ENCODE measurements around the gene STK11IP. TPM values are rescaled to one million over a fixed set of nuclear protein-coding genes. Genes with fewer than 3 reads are reported as not detected.

Gene STK11IP

GRCh38 chr2:219661197-219661954, 63.7 kb downstream of the STK11IP start:
- H3K27me3 ChIP-seq (ENCODE audit: control insufficient read depth, insufficient read depth, low read length), result peaks cover 5% of the 10 kb centered on the region
- no peaks in the 10 kb centered on the region for H3K36me3 ChIP-seq (ENCODE audit: insufficient read depth, low read length)
- no peak overlapping the region for H3K4me2 ChIP-seq (ENCODE audit: low read length)
- H3K4me3 ChIP-seq (ENCODE audit: low read length), result no peak overlapping the region
- no peak overlapping the region for H3K9ac ChIP-seq (ENCODE audit: low read depth, low read length)
- peaks cover 5% of the 10 kb centered on the region for H3K9me3 ChIP-seq (replicated peaks; ENCODE audit: low read length)
- peaks cover 4% of the 10 kb centered on the region for H3K4me1 ChIP-seq (ENCODE audit: control insufficient read depth, insufficient read depth, low read length)

GRCh38 chr2:219661955-219662395, 64.3 kb downstream of the STK11IP start:
- no peak overlapping the region for H3K4me2 ChIP-seq (ENCODE audit: low read length)
- H3K4me3 ChIP-seq (ENCODE audit: low read length), result no peak overlapping the region
- peaks cover 4% of the 10 kb centered on the region for H3K4me1 ChIP-seq (ENCODE audit: control insufficient read depth, insufficient read depth, low read length)
- H3K9ac ChIP-seq (ENCODE audit: low read depth, low read length), result no peak overlapping the region
- H3K36me3 ChIP-seq (ENCODE audit: insufficient read depth, low read length), result no peaks in the 10 kb centered on the region
- H3K27me3 ChIP-seq (ENCODE audit: control insufficient read depth, insufficient read depth, low read length), result peaks cover 5% of the 10 kb centered on the region
- H3K9me3 ChIP-seq (replicated peaks; ENCODE audit: low read length), result peaks cover 5% of the 10 kb centered on the region

- H3K9me3 ChIP-seq (replicated peaks; ENCODE audit: low read length), result peaks cover 5% of the 10 kb centered on the region
- peaks cover 4% of the 10 kb centered on the region for H3K4me1 ChIP-seq (ENCODE audit: control insufficient read depth, insufficient read depth, low read length)
These were observed 64.9 kb downstream of the STK11IP start for GRCh38 chr2:219662566-219662965.

GRCh38 chr2:219663116-219663762, 65.6 kb downstream of the STK11IP start:
- Histone ChIP-seq H3K36me3 (ENCODE audit: insufficient read depth, low read length) (no peaks in the 10 kb centered on the region), H3K4me3 (ENCODE audit: low read length) (no peak overlapping the region), H3K9me3 (replicated peaks; ENCODE audit: low read length) (peaks cover 5% of the 10 kb centered on the region), H3K27me3 (ENCODE audit: control insufficient read depth, insufficient read depth, low read length) (peaks cover 5% of the 10 kb centered on the region), H3K9ac (ENCODE audit: low read depth, low read length) (no peak overlapping the region), H3K4me2 (ENCODE audit: low read length) (no peak overlapping the region), H3K4me1 (ENCODE audit: control insufficient read depth, insufficient read depth, low read length) (peaks cover 2% of the 10 kb centered on the region)

More at GRCh38 chr2:219662566-219662965, 64.9 kb downstream of the STK11IP start:
- Histone ChIP-seq H3K4me3 (ENCODE audit: low read length) (no peak overlapping the region), H3K36me3 (ENCODE audit: insufficient read depth, low read length) (no peaks in the 10 kb centered on the region), H3K27me3 (ENCODE audit: control insufficient read depth, insufficient read depth, low read length) (peaks cover 5% of the 10 kb centered on the region), H3K9ac (ENCODE audit: low read depth, low read length) (no peak overlapping the region), H3K4me2 (ENCODE audit: low read length) (no peak overlapping the region)

GRCh38 chr2:219664041-219664440, 66.4 kb downstream of the STK11IP start:
- Histone ChIP-seq H3K9me3 (replicated peaks; ENCODE audit: low read length) (peaks cover 5% of the 10 kb centered on the region), H3K4me1 (ENCODE audit: control insufficient read depth, insufficient read depth, low read length) (no peaks in the 10 kb centered on the region), H3K4me2 (ENCODE audit: low read length) (no peak overlapping the region), H3K27me3 (ENCODE audit: control insufficient read depth, insufficient read depth, low read length) (peaks cover 5% of the 10 kb centered on the region), H3K36me3 (ENCODE audit: insufficient read depth, low read length) (no peaks in the 10 kb centered on the region), H3K4me3 (ENCODE audit: low read length) (no peak overlapping the region), H3K9ac (ENCODE audit: low read depth, low read length) (no peak overlapping the region)

- no peak overlapping the region for H3K4me3 ChIP-seq (ENCODE audit: low read length)
- peaks cover 11% of the 10 kb centered on the region for H3K27me3 ChIP-seq (ENCODE audit: control insufficient read depth, insufficient read depth, low read length)
- H3K9me3 ChIP-seq (replicated peaks; ENCODE audit: low read length), result peaks cover 5% of the 10 kb centered on the region
- H3K36me3 ChIP-seq (ENCODE audit: insufficient read depth, low read length), result no peaks in the 10 kb centered on the region
- no peak overlapping the region for H3K4me2 ChIP-seq (ENCODE audit: low read length)
- H3K4me1 ChIP-seq (ENCODE audit: control insufficient read depth, insufficient read depth, low read length), result no peaks in the 10 kb centered on the region
- H3K9ac ChIP-seq (ENCODE audit: low read depth, low read length), result no peak overlapping the region
These were observed 67.3 kb downstream of the STK11IP start for GRCh38 chr2:219664944-219665343.

GRCh38 chr2:219665926-219666325, 68.3 kb downstream of the STK11IP start:
- H3K9me3 ChIP-seq (replicated peaks; ENCODE audit: low read length), result peaks cover 5% of the 10 kb centered on the region
- no peak overlapping the region for H3K4me3 ChIP-seq (ENCODE audit: low read length)
- no peaks in the 10 kb centered on the region for H3K36me3 ChIP-seq (ENCODE audit: insufficient read depth, low read length)
- H3K4me1 ChIP-seq (ENCODE audit: control insufficient read depth, insufficient read depth, low read length), result no peaks in the 10 kb centered on the region
- no peak overlapping the region for H3K9ac ChIP-seq (ENCODE audit: low read depth, low read length)
- H3K27me3 ChIP-seq (ENCODE audit: control insufficient read depth, insufficient read depth, low read length), result peaks cover 21% of the 10 kb centered on the region
- no peak overlapping the region for H3K4me2 ChIP-seq (ENCODE audit: low read length)

Small RNA genes lying within 50 kb of the gene (small RNA-seq; reads per million reads assigned to genes)
- gene MIR3132, result not detected
- not detected for gene RN7SKP213
